Hepatocyte (in vitro differentiated cells): ENCODE results near the gene WDFY1. TPM values are rescaled to one million over a fixed set of nuclear protein-coding genes. Genes with fewer than 3 reads are reported as not detected.

ENCODE experiments used
- DNase-seq: peaks from one replicate; pipeline ENCODE4 v3.0.0-alpha.2; 2016; ENCODE audit warnings: low spot score
- H2AFZ ChIP-seq: fragments of 200-600 bp; sonication (generic); 2 replicates; pipeline ENCODE4 v1.6.0; 2016; ENCODE audit warnings: antibody characterized with exemption, mild to moderate bottlenecking
- H3K27ac ChIP-seq: fragments of 200-600 bp; sonication (generic); 2 replicates; pipeline ENCODE4 v1.5.1; 2016; ENCODE audit warnings: mild to moderate bottlenecking
- H3K27me3 ChIP-seq: fragments of 200-600 bp; sonication (generic); 2 replicates; pipeline ENCODE4 v1.6.1; 2016
- H3K36me3 ChIP-seq: fragments of 200-600 bp; sonication (generic); replicated peaks from 2 replicates; pipeline ENCODE4 v1.5.1; 2016; ENCODE audit warnings: low read depth; ENCODE audit not compliant: insufficient read depth
- H3K4me1 ChIP-seq: fragments of 200-600 bp; sonication (generic); 2 replicates; pipeline ENCODE4 v1.5.1; 2016; ENCODE audit warnings: mild to moderate bottlenecking, moderate library complexity; ENCODE audit not compliant: insufficient read depth
- H3K4me2 ChIP-seq: fragments of 200-600 bp; sonication (generic); 2 replicates; pipeline ENCODE4 v1.6.0; 2016
- H3K4me3 ChIP-seq: fragments of 200-600 bp; sonication (generic); 2 replicates; pipeline ENCODE4 v1.5.1; 2016; ENCODE audit warnings: mild to moderate bottlenecking
- H3K79me2 ChIP-seq: fragments of 200-600 bp; sonication (generic); 2 replicates; pipeline ENCODE4 v1.6.0; 2017; ENCODE audit warnings: mild to moderate bottlenecking
- H3K9me2 ChIP-seq: fragments of 200-600 bp; sonication (generic); replicated peaks from 2 replicates; pipeline ENCODE4 v1.6.0; 2017; ENCODE audit warnings: mild to moderate bottlenecking; ENCODE audit not compliant: insufficient read depth
- H3K9me3 ChIP-seq: fragments of 200-600 bp; sonication (generic); 2 replicates; pipeline ENCODE4 v1.5.1; 2016; ENCODE audit warnings: low read depth, mild to moderate bottlenecking
- H4K20me1 ChIP-seq: fragments of 200-600 bp; sonication (generic); 2 replicates; pipeline ENCODE4 v1.6.0; 2016; ENCODE audit warnings: mild to moderate bottlenecking; ENCODE audit not compliant: insufficient read depth, poor library complexity, severe bottlenecking
- EZH2 ChIP-seq: fragments of 200-600 bp; sonication (generic); IDR thresholded peaks from 2 replicates; pipeline ENCODE4 v1.6.1; 2016; ENCODE audit warnings: antibody characterized with exemption, mild to moderate bottlenecking, borderline replicate concordance
- EZH2phosphoT487 ChIP-seq: fragments of 200-600 bp; sonication (generic); IDR thresholded peaks from one replicate; pipeline ENCODE4 v1.6.1; 2018; ENCODE audit warnings: antibody characterized with exemption, mild to moderate bottlenecking, low read depth, moderate library complexity; ENCODE audit not compliant: unreplicated experiment, severe bottlenecking
- WGBS: methylation state at CpG from one replicate; pipeline ENCODE4 v1.1.6; 2016; ENCODE audit warnings: low lambda C conversion rate; ENCODE audit errors: missing lambda C conversion rate; 5-methylcytosine and 5-hydroxymethylcytosine counted together
- polyA plus RNA-seq: library from polyadenylated mRNA; unstranded; fragments of >200 nt; fragmentation: Nextera tagmentation; extraction: Ambion mirVana; gene quantifications from 2 replicates; pipeline ENCODE4 v1.2.1, GENCODE V29; 2016
- total RNA-seq: library from RNA; depleted of rRNA; stranded (reverse); fragments of >200 nt; gene quantifications from 2 replicates; pipeline ENCODE4 v1.2.3, GENCODE V29; 2014
- TF ChIP-seq, protein P1 (sequence below): fragments of 200-600 bp; sonication (generic); IDR thresholded peaks from 2 replicates; pipeline ENCODE4 v1.5.1; 2016; ENCODE audit warnings: antibody characterized with exemption, mild to moderate bottlenecking; ENCODE audit not compliant: poor library complexity

WDFY1 gene
- total and polyA plus RNA-seq, 2 experiments from 2014 or later = 45.6 to 68.3 TPM

DNA sequence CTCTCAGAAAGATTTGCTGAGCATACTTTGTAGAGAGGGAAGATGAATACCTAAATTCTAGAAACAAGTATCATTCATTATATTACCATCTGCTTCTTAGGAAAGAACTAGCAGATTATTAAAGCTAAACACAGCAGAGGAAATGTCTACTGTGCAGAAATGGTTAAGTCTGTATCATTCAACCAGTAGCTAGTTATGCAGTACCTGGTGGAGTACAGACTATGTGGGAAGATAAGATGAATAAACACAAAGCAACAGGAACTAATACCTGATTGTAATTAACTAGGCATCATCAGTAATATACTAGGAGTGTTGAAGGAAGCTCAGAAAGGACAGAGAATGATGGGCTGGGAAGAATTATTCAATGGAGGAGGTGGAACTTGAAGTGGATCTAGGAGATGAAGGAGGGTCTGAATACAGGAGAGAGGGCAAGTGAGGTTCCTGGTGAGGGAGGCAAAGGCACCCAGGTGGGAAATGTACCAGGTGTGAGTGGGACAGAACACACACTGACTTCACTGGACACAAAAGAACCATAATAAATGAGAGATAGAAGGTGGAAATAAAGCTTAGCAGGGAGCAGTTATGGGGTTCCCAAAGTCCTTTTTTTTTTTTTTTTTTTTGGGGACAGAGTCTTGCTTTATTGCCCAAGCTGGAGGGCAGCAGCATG is 9.5 kb downstream of the WDFY1 start:
- peaks cover 47% of the 10 kb centered on the region for H4K20me1 ChIP-seq
- no peak overlapping the region for H3K4me2 ChIP-seq
- H3K79me2 ChIP-seq = peaks cover 98% of the 10 kb centered on the region
- H3K4me3 ChIP-seq = no peak overlapping the region
- H3K27ac ChIP-seq = no peak overlapping the region
- H3K9me3 ChIP-seq = no peaks in the 10 kb centered on the region
- no peaks in the 10 kb centered on the region for H3K36me3 ChIP-seq
- H3K27me3 ChIP-seq = no peaks in the 10 kb centered on the region
- H3K4me1 ChIP-seq = peaks cover 16% of the 10 kb centered on the region
- DNase-seq = no peak
- TF ChIP-seq EZH2 = no peak
- TF ChIP-seq EZH2phosphoT487 = no peak
- TF ChIP-seq, protein P1, sequence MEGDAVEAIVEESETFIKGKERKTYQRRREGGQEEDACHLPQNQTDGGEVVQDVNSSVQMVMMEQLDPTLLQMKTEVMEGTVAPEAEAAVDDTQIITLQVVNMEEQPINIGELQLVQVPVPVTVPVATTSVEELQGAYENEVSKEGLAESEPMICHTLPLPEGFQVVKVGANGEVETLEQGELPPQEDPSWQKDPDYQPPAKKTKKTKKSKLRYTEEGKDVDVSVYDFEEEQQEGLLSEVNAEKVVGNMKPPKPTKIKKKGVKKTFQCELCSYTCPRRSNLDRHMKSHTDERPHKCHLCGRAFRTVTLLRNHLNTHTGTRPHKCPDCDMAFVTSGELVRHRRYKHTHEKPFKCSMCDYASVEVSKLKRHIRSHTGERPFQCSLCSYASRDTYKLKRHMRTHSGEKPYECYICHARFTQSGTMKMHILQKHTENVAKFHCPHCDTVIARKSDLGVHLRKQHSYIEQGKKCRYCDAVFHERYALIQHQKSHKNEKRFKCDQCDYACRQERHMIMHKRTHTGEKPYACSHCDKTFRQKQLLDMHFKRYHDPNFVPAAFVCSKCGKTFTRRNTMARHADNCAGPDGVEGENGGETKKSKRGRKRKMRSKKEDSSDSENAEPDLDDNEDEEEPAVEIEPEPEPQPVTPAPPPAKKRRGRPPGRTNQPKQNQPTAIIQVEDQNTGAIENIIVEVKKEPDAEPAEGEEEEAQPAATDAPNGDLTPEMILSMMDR = no peak
- no peak overlapping the region for H2AFZ ChIP-seq
- H3K9me2 ChIP-seq = no peaks in the 10 kb centered on the region

DNA sequence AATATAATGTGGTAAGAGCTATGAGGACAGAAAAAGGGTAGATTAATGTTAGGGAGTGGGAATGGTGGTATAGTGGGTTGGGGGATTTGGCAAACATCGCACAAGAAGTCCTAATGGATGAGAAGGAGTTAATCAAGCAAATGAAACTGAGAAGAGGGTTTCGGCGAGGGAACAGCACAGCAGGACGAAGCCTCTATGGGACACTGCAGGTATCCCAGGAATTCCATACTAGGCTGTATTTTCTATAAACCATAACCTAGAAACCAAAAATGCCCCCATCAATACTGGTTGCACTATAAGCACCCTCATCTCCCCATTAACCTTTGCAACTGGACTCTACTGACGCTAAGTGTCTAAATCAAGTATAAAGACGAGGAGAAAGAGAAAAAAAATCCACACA is 10.3 kb downstream of the WDFY1 start:
- no peak for DNase-seq

DNA sequence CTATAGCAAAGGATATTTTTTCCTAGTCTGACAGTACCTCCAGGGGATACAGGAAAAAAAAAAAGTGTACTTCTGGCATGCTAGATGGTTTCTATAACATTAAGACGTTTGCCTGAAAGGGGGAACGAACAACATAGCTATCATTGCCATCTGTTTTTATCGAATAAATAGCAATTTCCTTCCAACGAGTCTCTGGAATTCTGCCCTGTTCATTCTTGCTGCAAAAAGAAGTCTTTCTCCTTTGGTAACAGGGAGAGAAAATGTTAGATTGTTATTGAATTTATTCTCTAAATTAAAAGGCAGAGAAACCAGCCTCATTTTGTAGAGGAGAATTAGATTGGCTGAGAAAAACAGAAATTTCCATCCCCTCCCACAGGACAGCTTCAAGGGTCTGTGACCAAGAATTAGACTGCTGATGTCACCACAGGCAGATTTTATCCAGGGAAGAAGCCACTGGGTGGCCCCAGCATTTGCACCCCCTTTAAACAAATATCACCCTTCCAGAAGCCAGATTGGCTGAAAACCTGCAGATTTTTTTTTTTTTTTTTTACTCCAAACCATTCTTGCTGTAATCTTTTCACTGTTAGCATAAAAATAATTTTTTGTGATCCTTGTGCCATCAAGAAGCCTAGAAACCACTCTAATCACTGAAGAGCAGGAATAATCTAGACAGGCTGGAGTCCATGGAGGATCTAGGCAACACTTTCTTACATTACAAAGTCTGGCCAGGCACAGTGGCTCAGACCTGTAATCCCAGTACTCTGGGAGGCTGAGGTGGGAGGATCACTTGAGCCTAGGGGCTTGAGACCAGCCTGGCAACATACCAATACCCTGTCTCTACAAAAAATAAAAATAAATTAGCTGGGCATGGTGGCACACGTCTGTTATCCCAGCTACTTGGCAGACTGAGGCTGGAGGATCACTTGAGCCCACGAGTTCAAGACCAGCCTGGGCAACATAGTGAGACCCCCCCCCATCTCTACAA is 12.0 kb downstream of the WDFY1 start:
- H3K79me2 ChIP-seq = peaks cover 88% of the 10 kb centered on the region
- H3K4me2 ChIP-seq = no peak overlapping the region
- H3K4me1 ChIP-seq = peaks cover 24% of the 10 kb centered on the region
- no peak overlapping the region for H3K27ac ChIP-seq
- H3K4me3 ChIP-seq = no peak overlapping the region
- no peak for TF ChIP-seq EZH2phosphoT487
- H2AFZ ChIP-seq = no peak overlapping the region
- no peaks in the 10 kb centered on the region for H3K9me2 ChIP-seq
- no peak for DNase-seq
- peaks cover 58% of the 10 kb centered on the region for H4K20me1 ChIP-seq
- H3K9me3 ChIP-seq = no peaks in the 10 kb centered on the region
- no peaks in the 10 kb centered on the region for H3K27me3 ChIP-seq
- no peaks in the 10 kb centered on the region for H3K36me3 ChIP-seq
- WGBS = 66% methylated on average over 6 of the region's 6 CpGs

More for the DNA sequence above, 10.3 kb downstream of the WDFY1 start:
- Histone ChIP-seq H3K9me2 (no peaks in the 10 kb centered on the region), H4K20me1 (peaks cover 51% of the 10 kb centered on the region), H3K27ac (no peak overlapping the region), H3K27me3 (no peaks in the 10 kb centered on the region), H3K4me3 (no peak overlapping the region), H3K79me2 (peaks cover 95% of the 10 kb centered on the region), H3K9me3 (no peaks in the 10 kb centered on the region), H3K4me2 (no peak overlapping the region), H2AFZ (no peak overlapping the region), H3K36me3 (no peaks in the 10 kb centered on the region), H3K4me1 (peaks cover 23% of the 10 kb centered on the region)
- WGBS = 78% methylated on average over 6 of the region's 6 CpGs
- TF ChIP-seq EZH2 = no peak
- no peak for TF ChIP-seq EZH2phosphoT487

DNA sequence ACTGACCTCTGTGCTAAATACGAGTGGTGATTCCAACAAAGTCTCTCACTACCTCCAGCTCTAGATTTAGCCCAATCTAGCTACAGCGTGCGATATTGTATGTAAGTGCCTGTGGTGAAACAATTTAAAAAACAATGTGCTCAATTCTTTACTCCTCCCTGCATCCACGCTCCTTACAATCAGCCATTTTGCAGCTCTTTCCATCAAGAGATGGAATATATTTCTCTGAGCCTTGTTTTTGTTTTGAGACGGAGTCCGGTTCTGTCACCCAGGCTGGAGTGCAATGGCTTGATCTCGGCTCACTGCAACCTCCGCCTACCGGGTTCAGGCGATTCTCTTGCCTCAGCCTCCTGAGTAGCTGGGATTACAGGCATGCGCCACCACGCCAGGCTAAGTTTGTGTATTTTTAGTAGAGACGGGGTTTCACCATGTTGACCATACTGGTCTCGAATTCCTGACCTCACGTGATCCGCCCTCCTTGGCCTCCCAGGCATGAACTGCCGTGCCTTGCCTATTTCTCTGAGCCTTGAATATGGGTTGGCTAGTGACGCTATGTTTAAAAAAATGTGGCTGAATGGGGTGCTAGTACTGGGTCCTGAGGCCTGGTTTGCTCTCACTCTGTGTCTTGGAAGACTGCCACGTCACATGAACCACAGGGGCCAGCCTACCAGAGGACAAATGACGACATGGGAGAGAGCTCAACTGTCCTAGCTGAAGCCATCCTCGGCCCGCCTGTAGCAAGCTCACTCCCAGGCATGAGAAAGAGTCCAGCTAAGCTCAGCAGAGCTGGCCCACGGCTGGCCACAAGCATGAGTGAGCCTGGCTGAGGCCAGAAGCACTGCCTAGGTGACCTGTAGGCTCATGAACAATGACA is 14.8 kb downstream of the WDFY1 start:
- peak; percentile 54 for DNase-seq
- Histone ChIP-seq H3K9me3 (no peaks in the 10 kb centered on the region), H3K27ac (peak overlapping the region; percentile 57), H3K79me2 (peaks cover 88% of the 10 kb centered on the region), H4K20me1 (peaks cover 42% of the 10 kb centered on the region), H3K4me2 (peak overlapping the region; percentile 43), H2AFZ (no peak overlapping the region), H3K4me1 (peaks cover 14% of the 10 kb centered on the region), H3K36me3 (no peaks in the 10 kb centered on the region), H3K9me2 (no peaks in the 10 kb centered on the region), H3K27me3 (no peaks in the 10 kb centered on the region), H3K4me3 (no peak overlapping the region)
- WGBS = 75% methylated on average over 23 of the region's 23 CpGs
- TF ChIP-seq EZH2phosphoT487 (no peak), EZH2 (no peak)
- TF ChIP-seq, protein P1 = no peak
